Posterior cingulate gyrus (tissue), 11 donors: Measurements from ENCODE around the gene SUPT16H.
A peak's percentile ranks its signal among the peaks of the same experiment; 100 is the strongest.
"Not testable (repeated sequence)": the region's sequence is repeated elsewhere in the genome, so short reads cannot be mapped to it uniquely, and the experiment has no call there.

Experiments used
- DNase-seq, 10 donors: peaks; one replicate each; pipeline versions ENCODE4 v3.0.0 to v3.0.0-alpha.2; 2020 to 2021; ENCODE audit warnings: mixed read lengths in 3 of 10
- intact Hi-C: fragments of 100-400 bp; cut with DNase I; formaldehyde crosslinking; loops from one replicate; pipeline ENCODE4 v1.15.1; 2023

Gene SUPT16H

DNA sequence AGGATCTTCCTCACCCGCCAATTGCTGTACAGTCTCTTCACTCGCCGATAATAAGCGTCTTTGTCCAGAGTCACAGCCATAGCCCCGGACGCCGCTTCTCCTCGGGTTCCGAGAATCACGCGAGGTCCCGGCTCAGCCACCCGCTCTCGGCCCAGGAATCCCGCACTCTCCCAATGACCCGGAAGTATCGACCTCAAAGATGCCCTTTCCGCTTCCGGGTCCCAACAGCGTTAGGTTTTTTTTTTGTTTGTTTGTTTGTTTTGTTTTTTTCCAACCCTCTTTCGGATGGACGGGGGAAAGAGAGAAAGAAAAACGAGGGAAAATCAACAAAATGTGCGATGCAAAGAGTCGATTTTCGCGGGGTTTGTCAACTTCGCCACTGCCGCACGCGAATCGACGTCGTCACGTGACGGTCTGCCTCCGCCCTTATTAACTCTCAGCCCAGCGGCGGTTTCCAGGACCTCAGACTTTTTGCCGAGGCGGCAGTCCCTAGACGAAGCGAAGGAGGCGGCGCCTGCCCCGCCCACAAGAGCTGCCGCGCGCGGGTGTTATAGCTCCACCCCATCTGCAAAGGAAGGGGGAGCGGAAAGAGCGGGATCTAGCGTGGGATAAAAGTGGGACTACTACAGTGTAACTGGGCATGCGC lies at the start of gene SUPT16H:
TSS of gene SUPT16H (minus strand) at position 172 of the 646 bp plus-strand sequence. CDS start at position 80, 92 bp downstream.
- peak; percentile 85 to 99 (median 88) for DNase-seq
- intact Hi-C loops: loop anchor here (5.0 to 10.0 kb wide), 2 partner anchors 51 to 117 kb away; partner anchors contain the start of gene HNRNPC

DNA sequence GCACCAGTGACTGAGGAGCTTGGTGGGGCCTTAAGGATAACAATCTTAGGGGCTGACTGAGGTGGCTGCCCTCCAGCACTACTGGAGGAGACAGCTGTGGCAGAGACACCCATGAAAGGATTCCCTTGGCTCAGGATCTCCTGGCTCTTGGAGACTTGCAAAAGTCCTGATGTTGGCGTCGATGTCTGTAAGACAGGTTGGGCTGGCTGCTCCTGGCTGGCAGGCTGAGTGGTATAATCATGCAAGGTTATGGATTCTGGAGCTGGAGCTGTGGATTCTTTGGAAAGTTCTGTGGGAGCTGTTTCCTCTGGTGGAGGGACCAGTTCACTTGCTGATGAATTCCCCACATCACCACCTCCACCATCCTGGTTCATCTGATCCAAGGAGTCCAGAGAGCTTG lies 47.3 kb upstream of the SUPT16H start:
- DNase-seq: no peak
- intact Hi-C loops: loop anchor here (10.0 kb wide), 1 partner anchor 46 kb away; the partner anchor contains the start of gene SUPT16H

DNA sequence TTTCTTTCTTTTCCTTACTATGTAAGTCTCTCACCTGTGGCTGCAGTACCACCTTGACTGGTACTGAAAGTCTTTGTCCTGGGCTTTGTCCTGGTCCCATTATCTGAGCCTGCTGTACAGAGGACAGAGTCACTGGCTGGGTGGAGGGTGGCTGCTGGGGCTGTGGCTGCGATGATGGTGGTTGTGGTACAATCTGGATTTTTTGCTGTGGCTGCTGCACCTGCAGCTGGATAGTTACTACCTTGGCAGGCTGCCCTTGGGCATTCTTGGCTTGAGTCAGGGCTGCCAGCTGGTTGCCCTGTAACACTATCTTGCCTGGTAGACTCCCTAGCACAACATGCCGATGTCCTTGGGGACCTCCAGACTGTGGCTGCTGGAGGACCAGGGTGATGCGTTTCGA lies 45.1 kb upstream of the SUPT16H start:
- intact Hi-C loops: loop anchor here (5.0 kb wide), 1 partner anchor 107 kb away; no protein-coding TSS in a partner anchor
- peak in 3 of 10 donors; percentile 5 to 74 (median 69) for DNase-seq

DNA sequence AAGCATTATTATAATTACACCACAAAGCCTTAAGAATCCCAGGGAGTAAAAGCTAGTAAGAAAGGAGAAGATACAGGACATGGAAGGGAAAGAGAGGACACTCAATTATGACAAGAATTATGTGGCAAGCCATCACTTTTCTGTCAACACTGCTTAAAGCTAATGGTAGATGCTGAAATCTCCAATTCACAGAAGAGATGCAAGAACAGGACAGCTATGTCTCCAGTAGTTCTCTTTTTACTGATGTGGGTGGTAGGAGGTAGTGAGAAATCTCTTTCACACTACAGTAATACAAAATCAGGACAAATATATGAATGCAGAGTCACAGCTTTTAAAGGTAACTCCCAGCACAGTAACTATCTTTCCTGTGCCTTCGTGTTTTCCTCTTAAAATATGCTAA lies 42.9 kb upstream of the SUPT16H start:
- intact Hi-C loops: loop anchor here (5.0 kb wide), 1 partner anchor 104 kb away; no protein-coding TSS in a partner anchor
- DNase-seq: no peak

DNA sequence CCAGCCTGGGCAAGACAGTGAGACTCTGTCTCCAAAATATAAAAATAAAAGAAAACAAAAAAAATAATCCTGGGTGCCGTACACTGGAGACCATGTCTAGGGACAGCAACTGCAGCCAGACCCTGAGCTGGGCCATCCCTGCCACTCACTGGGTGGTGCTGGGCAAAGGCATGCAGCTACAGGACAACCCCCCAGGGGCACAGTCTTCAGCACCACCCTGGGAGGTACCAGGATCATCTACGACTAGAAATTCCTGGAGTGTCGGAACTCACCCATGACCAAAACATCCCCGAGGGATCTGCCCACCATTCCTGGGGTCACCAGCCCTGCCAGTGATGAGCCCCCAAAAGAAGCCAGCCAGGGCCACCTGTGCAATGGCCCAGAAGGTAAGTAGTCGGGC lies 35.7 kb upstream of the SUPT16H start:
- DNase-seq: no peak
- intact Hi-C loops: no loop called here

DNA sequence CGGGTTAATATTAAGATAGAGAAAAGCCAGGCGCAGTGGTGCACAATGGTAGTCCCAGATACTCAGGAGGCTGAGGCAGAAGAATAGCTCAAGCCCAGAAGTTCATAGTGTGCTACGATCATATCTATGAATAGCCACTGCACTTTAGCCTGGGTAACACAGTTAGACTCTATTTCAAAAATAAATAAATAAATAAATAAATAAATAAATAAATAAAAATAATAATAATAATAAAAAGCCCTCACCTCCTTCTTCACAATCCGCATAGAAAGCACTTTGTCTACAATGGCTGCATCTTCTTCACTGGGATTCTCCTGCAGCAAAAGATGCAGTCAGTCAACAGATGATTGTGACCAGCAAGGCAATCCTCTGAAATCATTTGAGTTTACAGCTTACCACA lies 31.5 kb upstream of the SUPT16H start:
- DNase-seq: no peak
- intact Hi-C loops: no loop called here

DNA sequence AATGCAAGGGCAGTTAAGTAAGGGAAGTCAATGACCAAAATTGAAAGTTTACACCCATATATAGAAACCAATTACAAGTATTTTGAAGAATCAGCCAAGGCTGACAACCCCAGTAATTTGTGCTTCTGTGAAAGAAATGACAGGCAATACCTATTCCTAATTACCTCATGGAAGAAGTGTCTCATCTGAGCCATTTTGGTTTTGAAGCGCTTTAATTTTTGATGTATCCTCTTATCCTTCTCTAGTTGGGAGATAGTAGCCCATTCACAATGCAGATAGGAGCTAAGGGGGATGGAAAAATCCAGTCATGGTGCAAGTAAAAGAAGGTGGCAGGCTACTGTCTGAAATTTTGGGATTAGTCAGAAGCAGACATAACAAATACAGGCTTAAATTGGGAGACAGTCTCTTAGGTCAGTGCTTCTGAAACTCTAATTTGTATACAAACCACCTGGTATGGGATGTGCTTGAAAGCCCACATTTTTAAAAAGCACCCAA lies 30.4 kb upstream of the SUPT16H start:
- intact Hi-C loops: no loop called here

DNA sequence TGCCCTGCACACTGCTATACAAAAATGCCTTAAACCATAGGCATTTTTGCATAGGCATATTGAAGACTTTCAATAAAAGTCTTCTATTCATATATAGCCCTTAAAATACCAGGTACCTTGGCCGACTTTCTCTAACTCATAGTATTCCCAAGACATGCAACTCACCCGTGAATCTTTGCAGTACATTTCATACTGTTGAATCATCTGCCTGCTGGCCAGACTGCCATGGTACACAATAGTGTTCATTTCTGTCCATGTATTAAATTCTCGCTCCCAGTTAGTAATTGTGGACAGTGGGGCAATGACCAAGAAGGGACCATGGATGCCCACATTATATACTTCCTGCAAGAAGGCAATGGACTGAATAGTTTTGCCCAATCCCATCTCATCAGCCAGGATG lies 24.3 kb upstream of the SUPT16H start:
- DNase-seq: no peak
- intact Hi-C loops: no loop called here

More for the DNA sequence above, 30.4 kb upstream of the SUPT16H start:
- no peak for DNase-seq

DNA sequence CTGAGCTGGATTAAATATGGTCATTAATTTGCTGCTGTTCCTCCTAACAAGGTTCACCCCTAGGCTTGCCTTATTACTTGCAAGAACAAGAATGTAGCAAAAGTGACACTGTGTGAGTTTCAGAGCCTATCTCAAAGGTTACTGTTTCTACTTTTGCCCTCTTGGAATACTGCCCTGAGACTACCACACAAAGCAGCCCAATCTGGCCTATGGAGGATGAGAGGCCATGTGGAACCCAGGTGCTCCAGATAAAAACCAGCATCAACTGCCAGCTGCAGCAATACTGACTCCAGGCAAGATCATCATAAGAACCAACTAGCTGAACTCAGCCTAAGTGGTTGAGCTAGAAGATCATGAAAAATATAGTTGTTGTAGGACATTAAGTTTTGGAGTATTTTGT lies 22.4 kb upstream of the SUPT16H start:
- intact Hi-C loops: no loop called here
- no peak for DNase-seq

DNA sequence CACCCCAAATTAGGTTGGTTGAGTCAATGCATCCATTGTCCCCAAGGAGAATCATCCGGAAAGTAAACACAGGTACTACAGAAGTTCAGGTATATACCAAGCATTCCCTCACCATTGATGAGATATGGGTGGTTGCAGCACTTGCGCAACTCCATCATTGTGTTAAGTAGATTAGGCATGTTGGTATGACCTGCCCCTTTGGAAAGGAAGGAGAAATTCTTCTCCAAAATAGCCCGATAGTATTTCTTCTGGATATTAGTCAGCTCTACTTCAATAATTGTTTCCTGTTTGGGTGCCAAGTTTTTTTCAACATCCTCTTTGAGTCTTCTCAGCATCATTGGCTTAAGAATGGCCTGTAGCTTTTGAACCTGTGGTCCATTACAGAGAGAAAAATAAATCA lies 21.3 kb upstream of the SUPT16H start:
- no peak for DNase-seq
- intact Hi-C loops: no loop called here

DNA sequence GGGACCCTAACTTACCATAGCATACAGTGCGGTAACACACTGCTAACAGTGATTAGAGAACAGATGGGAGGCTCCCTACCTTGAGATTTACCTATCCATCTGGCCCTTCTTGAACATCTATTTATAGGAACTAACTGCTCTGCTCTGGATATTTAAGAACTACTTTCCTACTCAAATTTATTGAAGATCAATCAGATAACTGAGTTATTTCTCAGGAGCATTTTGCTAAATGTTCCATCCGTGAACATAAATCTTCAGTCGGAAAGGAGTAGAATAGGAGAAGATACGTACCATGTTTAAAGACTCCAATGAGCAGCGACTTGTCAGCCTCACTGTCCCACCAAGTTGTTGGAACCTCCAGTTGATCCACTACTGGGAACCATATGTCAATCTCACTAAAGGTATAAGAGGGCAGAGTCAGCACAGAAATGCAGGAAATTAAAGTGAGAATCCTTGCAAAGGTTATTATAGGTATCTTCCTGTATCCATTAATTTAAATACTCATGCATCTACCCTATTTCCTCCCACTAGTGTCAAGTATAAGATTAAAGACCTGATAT lies 15.6 kb upstream of the SUPT16H start:
- intact Hi-C loops: no loop called here

DNA sequence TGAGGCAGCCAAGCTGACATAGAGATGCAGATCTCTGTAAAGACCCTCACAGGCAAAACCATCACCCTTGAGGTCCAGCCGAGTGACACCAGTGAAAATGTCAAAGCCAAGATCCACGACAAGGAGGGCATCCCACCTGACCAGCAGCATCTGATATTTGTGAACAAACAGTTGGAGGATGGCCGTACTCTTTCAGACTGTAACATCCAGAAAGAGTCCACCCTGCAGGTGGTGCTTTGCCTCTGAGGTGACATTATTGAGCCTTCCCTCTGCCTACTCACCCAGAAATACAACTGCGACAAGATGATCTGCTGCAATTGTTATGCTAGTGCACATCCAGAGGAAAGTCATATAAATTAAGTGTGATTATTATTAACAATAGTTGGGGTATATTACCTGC lies 15.1 kb upstream of the SUPT16H start:
- intact Hi-C loops: no loop called here
- DNase-seq: no peak

More for the DNA sequence above, 15.6 kb upstream of the SUPT16H start:
- no peak for DNase-seq

DNA sequence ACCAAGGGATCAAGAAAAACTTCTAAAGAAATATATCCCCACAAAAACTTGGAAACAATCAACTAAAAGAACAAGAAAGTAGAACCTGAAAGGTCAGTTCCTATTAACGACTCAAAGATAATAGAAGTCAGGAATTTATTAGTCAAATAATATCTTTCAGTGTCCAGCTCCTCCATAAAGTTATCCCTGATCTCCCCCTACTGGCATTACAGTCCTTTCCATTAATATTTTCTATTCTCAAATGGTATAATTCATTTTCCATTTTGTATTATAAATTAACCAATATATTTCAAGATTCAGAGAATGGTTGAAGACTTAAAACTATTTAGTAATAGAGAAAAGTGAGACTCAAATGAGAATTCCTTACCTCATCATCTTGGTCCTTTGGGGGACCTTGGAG lies 11.6 kb upstream of the SUPT16H start:
- intact Hi-C loops: no loop called here
- no peak for DNase-seq

DNA sequence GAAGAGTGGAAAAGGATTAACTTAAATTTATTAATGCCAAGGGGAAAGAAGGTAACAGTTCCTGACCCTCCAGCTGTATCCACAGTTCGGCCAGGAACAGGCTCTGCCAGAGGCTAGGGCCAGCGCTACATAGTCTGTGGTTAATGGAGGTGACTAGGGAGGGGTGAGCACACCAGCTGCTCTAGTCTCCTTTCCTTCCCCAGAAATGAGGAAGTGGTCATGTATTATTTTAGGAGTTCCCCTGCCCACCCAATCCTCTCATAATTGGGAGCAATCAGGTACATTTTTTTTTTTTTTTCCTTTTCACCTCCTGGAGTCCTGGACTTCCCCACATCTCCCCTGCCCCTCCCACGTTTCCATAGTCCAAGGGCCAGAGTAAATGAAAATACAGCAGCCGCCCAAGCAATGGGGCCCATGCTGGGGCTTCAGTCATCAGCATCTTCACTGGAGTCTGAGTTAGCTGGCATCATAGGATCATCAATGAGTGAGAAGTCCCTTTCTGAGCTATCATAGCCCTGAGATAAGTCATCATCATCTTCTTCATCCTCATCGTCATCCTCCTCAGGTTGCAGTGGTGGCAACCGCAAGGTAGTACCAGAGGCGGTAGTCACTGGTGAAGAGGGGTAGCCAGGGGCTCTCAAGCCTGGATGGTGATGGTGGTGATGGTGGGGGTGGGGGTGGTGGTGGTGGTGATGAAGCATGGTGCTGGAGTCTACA lies 1.5 kb upstream of the SUPT16H start:
- DNase-seq: no peak
- intact Hi-C loops: loop anchor here (10.0 kb wide), 1 partner anchor 49 kb away; no protein-coding TSS in a partner anchor

DNA sequence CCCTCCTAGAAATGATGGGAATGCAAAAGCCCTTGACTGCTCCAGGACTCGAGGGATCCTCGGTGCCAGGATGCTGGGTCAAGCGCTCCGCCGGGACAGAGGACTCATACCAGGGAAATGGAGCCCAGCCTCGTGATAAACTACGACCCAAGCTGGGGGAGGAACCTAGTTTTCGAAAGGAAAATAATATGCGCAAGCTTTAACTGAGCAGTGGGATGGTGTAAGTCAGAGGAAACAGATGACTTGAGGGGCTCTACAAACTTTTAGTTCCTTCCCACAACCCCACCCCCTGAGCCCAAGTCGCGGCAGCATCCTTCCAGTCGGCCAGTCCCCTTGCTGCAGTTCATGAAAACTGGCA lies 654 bp upstream of the SUPT16H start:
- intact Hi-C loops: loop anchor here (5.0 to 10.0 kb wide), 2 partner anchors 50 to 117 kb away; partner anchors contain the start of gene HNRNPC
- no peak for DNase-seq

DNA sequence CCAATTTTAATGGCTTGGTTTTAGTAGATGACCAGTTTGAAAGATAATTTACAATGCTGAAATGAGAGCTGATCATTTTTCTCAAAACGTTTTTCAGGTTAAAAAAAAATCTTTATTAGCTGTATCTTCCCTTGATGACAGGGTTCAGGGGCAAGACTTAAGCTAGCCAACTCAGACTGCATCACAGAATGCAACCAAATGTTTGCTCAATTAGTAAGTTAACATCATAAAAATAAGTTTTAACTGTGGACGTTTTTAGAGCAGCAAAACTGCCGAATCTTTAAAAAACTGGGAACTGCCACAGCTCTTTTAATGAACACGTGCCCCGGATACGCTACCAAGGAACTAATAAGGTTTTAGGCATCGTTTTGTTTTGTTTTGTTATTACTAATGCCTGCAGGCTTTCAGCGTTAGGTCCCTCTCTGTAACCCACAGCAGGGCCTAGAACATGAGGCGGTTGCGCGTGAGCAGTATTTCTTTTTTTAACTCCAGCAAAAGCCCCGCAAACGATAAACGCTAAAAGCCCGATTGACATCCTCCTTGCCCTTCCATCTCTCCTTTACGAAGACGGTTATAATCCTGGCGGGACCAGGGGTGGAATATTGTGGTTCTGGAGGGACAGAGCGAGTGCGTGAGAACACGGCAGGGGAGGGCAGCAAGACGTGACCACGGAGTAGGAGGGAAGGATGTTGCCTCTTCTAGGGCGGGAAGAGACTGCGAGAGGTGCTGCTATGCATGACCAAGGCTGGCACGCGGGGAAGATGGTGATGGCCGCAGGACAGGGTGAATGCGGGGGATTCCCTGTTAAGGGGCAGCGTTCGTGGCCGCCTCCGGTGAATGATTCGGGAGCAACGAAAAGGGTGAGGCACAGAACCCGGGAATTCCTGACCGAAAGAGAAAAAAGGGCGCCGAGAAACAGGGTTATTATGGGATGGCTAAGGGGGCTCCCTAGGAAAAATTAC lies 652 bp downstream of the SUPT16H start:
- peak in 8 of 10 donors; percentile 14 to 87 (median 24) for DNase-seq
- intact Hi-C loops: loop anchor here (5.0 to 10.0 kb wide), 2 partner anchors 52 to 116 kb away; partner anchors contain the start of gene HNRNPC

DNA sequence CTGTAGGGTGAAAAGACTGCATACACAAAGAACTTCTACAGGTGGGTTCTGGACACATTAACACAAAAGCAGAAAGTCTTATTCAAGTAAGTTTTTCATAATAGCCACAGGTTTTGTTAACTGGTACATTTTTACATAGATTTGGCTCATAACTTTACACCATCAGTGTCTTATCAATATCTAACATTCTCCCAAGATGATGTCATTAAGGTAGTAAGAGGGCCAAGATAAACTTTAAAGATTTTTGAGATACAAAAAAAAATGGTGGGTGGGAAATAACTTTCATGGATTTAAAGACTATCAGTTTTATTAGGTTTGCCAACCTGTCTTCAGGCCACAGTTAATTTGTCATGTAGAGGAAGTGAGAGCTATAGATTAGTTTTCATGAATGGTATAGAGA lies 1.7 kb downstream of the SUPT16H start:
- DNase-seq: no peak
- intact Hi-C loops: loop anchor here (5.0 to 10.0 kb wide), 2 partner anchors 53 to 115 kb away; partner anchors contain the start of gene HNRNPC

DNA sequence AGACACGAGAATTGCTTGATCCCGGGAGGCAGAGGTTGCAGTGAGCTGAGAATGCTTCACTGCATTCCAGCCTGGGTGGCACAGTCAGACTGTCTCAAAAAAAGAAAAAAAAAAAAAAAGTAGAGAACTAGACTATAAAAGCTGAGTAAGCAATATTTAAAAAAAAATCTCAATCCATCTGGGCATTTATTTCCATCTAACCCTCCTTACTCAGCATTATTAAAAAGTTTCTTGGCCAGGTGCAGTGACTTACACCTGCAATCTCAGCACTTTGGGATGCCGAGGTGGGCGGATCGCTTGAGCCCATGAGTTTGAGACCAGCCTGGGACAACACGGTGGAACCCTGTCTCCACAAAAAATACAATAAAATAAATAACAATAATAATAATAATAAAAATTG lies 4.5 kb downstream of the SUPT16H start:
- intact Hi-C loops: no loop called here
- DNase-seq: no peak

DNA sequence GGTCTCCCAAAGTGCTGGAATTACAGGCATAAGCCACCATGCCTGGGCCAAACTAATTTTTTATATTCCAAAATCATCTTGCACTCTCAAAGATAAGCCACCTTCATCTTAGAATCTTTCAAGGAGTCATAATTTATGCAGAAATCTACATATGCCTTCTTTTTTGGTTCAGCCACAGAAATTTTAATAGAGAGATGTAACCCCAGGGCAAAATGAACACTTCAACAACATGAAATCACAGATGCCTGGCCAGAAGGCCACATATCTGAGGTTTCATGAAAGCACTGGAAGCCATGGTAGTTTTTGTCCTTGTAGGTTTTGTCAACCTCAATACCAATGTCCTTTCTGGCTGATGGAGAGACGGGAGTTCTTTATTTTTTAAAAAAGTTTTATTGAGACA lies 9.8 kb downstream of the SUPT16H start:
- intact Hi-C loops: no loop called here
- no peak for DNase-seq

DNA sequence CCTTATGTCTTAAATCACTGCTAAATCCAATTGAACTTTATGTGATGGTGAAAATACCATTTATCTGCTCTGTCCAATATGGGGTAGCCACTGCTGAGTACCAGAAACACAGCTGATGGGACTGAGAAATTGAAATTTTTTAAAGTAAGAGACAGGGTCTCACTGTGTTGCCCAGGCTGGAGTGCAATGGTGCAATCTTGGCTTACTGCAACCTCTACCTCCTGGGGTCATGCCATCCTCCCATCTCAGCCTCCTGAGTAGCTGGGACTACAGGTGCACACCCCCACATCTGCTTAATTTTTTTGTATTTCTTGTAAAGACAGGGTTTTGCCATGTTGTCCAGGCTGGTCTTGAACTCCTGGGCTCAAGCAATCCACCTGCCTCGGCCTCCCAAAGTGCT lies 11.0 kb downstream of the SUPT16H start:
- intact Hi-C loops, DNase-seq: not testable (repeated sequence)
